NB4 (cell line): Measurements from ENCODE around the gene OR13J1.

Experiments
- CTCF ChIP-seq: IDR thresholded peaks from one replicate; pipeline ENCODE4 v1.5.1; 2012; ENCODE audit warnings: low read depth, low read length
- MAX ChIP-seq: IDR thresholded peaks from 2 replicates; pipeline ENCODE4 v1.6.1; 2011; ENCODE audit warnings: low read depth, low read length
- POLR2A ChIP-seq: IDR thresholded peaks from 2 replicates; pipeline ENCODE4 v1.6.1; 2011; ENCODE audit warnings: mild to moderate bottlenecking; ENCODE audit not compliant: insufficient read length; ENCODE audit errors: extremely low read depth

GRCh38 chr9:35872505-35872904 is 2.3 kb upstream of the OR13J1 start:
- no peak for TF ChIP-seq CTCF
- no peak for TF ChIP-seq POLR2A
- TF ChIP-seq MAX = no peak
